HG03159 (cell line): ENCODE results near the gene HAO2.
"Not testable (repeated sequence)": the region's sequence is repeated elsewhere in the genome, so short reads cannot be mapped to it uniquely, and the experiment has no call there.

ENCODE experiments used
- ATAC-seq: cut with Tn5 transposase; IDR thresholded peaks from one replicate; pipeline ENCODE4 v1.9.1; 2021; ENCODE audit warnings: mild to moderate bottlenecking, moderate library complexity; ENCODE audit not compliant: unreplicated experiment

Gene HAO2

DNA sequence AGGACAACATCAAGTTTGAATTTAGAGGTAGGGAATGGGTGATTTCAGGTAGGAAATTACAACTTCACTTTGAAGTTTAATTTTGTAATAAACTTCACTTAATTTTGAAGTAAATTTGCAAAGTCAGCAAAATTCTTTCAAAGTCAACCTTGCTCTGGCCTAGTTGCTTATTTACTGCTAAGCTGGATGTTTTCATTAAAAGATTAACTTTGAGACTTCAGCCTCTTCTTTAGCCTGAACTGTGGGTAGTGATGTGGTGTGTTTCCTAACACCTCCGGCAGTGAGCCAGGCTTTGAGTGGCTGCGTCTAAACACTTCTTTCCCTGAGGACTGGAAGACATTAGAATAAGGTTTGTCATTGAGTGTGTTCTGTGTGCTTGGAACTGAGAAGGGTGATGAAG, at the start of gene HAO2:
TSS of gene HAO2 (plus strand) at position 232 of the 400 bp plus-strand sequence. CDS start 12,301 bp downstream, outside the sequence.
- no peak for ATAC-seq

DNA sequence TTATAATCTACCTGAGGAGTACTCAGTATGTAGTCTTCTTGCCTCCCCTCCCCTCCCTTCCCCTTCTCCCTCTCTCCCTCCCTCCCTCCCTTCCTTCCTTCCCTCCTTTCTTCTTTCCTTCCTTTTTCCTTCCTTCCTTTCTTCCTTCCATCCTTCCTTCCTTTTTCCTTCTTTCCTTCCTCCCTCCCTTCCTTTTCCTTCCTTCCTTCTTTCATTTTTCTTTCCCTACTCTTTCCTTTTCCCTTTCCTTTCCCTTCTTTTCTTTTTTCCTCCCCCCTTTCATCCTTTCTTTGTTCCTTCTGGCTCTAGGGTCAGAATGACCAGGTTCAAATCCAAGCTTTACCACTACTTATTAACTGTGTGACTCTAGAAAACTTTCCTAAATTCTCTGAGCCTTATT, 48.5 kb upstream of the HAO2 start:
- ATAC-seq, result no peak

- no peak for ATAC-seq
These were observed 46.7 kb upstream of the HAO2 start for GRCh38 chr1:119321666-119322419.

DNA sequence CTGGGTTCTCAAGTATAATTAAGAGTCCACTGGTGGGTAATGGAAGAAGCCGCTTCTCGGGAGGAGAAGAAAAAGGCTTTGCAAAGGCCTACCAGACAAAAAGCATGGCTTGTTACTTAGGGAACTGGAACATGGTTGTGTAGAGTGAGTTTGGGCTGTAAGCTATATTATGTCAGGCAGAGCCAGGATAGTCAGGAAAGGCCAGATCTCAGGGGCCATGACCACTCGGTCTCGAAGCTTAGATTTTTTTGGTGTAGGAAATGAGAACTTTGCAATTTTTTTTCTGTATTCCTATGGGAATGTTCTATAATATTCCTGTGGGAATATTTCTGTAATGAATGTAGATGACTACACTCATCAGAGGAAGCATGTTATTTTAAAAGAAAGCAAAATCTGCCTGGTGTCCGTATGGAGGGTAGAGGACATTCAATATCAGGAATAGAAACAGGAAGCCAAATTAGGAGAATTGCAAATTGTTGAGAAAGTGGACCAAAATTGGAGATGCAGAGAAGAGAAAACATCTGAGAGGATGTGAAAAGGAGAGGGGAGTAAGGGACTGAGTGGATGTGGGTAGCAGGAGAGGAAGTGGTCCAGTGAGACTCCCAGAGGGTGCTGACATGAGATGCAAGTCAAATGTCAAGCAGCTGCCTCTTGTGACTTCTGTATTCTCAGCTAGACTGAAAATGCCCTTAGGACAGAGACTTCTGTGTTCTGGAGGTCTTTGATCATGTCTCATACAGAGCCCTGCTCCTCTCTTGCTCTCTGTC, 45.2 kb upstream of the HAO2 start:
- peak; percentile 82 for ATAC-seq

DNA sequence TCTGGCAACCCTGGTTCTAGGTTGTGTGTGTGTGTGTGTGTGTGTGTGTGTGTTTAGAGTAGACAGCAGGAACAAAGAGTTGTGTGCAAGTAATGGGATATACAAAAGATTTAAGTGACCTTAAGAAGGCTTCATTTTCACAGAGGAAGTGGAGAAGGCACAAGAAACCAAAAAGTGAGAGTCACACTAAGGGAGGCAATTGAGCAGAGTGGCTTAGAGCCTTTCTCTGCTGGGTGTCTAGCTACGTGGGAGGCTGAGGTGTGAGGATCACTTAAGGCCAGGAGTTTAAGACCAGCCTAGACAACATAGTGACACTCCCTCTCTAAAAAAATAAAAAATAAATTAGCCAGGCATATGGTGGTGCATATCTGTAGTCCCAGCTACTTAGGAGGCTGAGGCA, 44.4 kb upstream of the HAO2 start:
- no peak for ATAC-seq

DNA sequence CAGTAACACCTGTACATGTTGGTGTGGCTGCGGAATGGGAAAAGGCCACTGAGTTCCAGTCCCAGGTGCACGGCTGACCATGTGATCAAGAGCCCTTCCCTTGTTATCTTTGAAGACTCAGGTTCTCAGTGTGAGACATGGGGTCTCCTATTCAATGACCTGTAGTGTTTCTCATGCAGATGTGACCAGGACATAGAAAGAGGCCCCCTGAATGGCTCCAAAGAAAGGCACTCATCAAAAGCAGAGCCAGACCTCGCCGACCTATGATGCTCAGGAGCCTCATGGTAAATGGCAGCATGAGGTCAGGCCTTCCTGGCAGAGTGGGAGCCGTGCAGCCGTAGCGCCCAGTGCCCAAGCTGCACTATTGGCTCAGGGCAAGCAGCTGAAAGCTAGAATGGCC, 42.3 kb upstream of the HAO2 start:
- ATAC-seq, result no peak

DNA sequence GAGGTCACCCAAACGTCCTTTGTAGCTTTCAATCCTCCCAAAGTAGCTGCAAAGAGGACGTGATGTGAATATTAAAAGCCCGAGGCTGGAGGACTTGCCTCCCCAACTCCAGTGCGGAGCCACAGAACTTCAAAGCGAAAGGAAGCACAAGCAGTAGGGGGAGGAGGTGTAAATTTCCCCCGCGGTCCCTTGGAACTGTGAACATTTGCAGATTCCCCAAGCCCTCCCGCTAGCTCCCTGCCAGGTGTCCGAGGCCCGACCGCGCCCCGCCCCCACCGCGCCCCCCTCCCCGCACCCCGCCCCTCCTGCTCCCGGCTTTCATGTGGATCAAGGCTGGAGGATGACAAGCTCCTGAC, 41.5 kb upstream of the HAO2 start:
- no peak for ATAC-seq

DNA sequence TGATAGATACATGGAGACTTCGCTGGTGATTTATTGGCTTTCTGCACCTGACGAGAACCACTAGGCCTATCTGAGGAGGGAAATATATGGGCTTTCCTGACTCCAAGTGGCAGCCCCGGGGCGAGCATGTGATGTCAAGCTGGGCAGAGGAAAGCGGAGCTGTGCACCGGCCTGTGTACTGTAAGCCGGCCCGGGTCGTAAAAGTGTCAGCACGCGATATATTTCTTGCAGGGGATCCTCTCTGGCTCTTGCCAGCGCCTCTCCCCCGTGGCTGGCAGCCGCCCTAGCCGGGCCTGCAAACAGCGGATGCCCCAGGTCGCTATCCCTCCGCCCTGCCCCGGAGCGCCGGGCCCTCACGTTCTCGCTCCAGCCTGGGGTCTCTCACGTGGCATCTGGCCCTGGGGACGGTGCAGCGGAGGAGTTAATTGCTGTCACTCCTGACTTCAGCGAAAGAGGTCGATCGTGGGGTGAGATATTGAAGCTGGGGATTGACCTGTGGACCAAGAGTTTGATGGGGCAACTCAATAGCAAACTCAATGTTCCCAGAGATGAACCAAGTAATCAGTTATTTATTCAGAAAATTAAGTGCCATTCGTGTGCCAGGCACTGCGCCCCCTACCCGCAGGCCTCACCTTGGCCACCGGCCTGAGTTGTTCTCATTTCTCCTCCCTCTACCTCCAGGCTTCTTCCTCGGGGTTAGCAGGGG, 41.0 kb upstream of the HAO2 start:
- ATAC-seq, result no peak

GRCh38 chr1:119329541-119330461, 38.8 kb upstream of the HAO2 start:
- no peak for ATAC-seq

GRCh38 chr1:119330466-119331189, 38.0 kb upstream of the HAO2 start:
- ATAC-seq, result no peak

- no peak for ATAC-seq
These were observed 37.4 kb upstream of the HAO2 start for GRCh38 chr1:119331190-119331515.

DNA sequence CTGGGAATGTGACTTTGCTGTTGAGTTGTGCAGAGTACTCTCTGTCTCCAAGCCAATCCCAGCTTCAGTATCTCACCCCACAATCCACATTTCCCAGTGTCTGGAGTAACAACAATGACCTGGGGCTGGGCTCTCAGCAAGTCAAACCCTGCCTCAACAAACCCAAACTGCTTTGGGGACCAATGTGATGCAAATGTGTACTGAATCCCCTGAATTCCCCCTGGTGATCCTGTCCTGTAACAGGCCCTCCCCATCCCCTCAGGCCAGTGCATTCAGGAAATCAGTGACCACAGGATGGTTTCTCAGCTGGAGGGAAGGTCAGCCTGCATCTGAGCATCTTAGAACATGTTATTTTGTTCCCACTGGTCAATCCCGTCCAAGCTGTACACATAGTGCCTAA, 36.7 kb upstream of the HAO2 start:
- ATAC-seq, result no peak

- ATAC-seq, result no peak
These were observed 36.0 kb upstream of the HAO2 start for GRCh38 chr1:119332622-119333021.

- ATAC-seq, result no peak
These were observed 35.3 kb upstream of the HAO2 start for GRCh38 chr1:119333163-119333896.

GRCh38 chr1:119333897-119334250, 34.7 kb upstream of the HAO2 start:
- ATAC-seq, result not testable (repeated sequence)

GRCh38 chr1:119336848-119337247, 31.7 kb upstream of the HAO2 start:
- no peak for ATAC-seq

DNA sequence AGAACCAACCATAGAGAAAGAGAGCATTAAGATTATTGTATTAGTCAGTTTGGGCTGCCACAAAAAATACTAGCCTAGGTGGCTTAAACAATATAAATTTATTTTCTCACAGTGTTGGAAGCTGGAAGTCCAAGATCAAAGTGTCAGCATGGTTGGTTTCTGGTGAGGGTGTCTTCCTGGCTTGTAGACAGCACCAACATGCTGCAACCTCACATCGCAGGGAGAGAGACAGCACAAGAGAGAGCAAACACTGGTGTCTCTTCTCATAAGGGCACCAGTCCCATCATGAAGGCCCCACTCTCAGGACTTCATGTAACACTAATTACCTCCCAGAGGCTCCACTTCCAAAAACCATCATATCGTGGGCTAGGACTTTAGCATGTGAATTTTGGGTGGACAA, 30.6 kb upstream of the HAO2 start:
- no peak for ATAC-seq

GRCh38 chr1:119338757-119339156, 29.8 kb upstream of the HAO2 start:
- no peak for ATAC-seq

GRCh38 chr1:119340861-119341261, 27.7 kb upstream of the HAO2 start:
- ATAC-seq, result no peak
